GM23248 (cell line): ENCODE data around the gene PTCHD1. TPM values are rescaled to one million over a fixed set of nuclear protein-coding genes. Genes with fewer than 3 reads are reported as not detected.
A peak's percentile ranks its signal among the peaks of the same experiment; 100 is the strongest.

Experiments
- DNase-seq: peaks from one replicate; pipeline ENCODE4 v3.0.0-alpha.2; 2015
- H2AFZ ChIP-seq: fragments of 200-600 bp; sonication (generic); 2 replicates; pipeline ENCODE4 v1.6.1; 2016; ENCODE audit warnings: antibody characterized with exemption
- H3F3A ChIP-seq: fragments of 200-600 bp; sonication (generic); 2 replicates; pipeline ENCODE4 v1.6.1; 2016; ENCODE audit warnings: mild to moderate bottlenecking, antibody characterized with exemption, mixed run types; ENCODE audit not compliant: insufficient read depth
- H3K27ac ChIP-seq: fragments of 200-600 bp; sonication (generic); 2 replicates; pipeline ENCODE4 v1.5.1; 2016; ENCODE audit warnings: mild to moderate bottlenecking
- H3K27me3 ChIP-seq: fragments of 200-600 bp; sonication (generic); replicated peaks from 2 replicates; pipeline ENCODE4 v1.6.1; 2016; ENCODE audit warnings: mild to moderate bottlenecking; ENCODE audit not compliant: insufficient read depth
- H3K36me3 ChIP-seq: fragments of 200-600 bp; sonication (generic); 2 replicates; pipeline ENCODE4 v1.6.1; 2016; ENCODE audit warnings: low read depth, mild to moderate bottlenecking
- H3K4me1 ChIP-seq: fragments of 200-600 bp; sonication (generic); 2 replicates; pipeline ENCODE4 v1.6.1; 2016; ENCODE audit warnings: mild to moderate bottlenecking; ENCODE audit not compliant: insufficient read depth
- H3K4me2 ChIP-seq: fragments of 200-600 bp; sonication (generic); one replicate; pipeline ENCODE4 v1.6.1; 2016; ENCODE audit warnings: mild to moderate bottlenecking; ENCODE audit not compliant: unreplicated experiment
- H3K4me3 ChIP-seq: fragments of 200-600 bp; sonication (generic); 2 replicates; pipeline ENCODE4 v1.5.1; 2016; ENCODE audit warnings: mild to moderate bottlenecking
- H3K79me2 ChIP-seq: fragments of 200-600 bp; sonication (generic); 2 replicates; pipeline ENCODE4 v1.6.1; 2016; ENCODE audit warnings: mild to moderate bottlenecking; ENCODE audit not compliant: insufficient read depth
- H3K9ac ChIP-seq: fragments of 200-600 bp; sonication (generic); 2 replicates; pipeline ENCODE4 v1.6.1; 2016; ENCODE audit warnings: mild to moderate bottlenecking
- H3K9me2 ChIP-seq: fragments of 200-600 bp; sonication (generic); 2 replicates; pipeline ENCODE4 v1.6.1; 2016; ENCODE audit warnings: mixed run types, mild to moderate bottlenecking, moderate library complexity; ENCODE audit not compliant: insufficient read depth
- H3K9me3 ChIP-seq: fragments of 200-600 bp; sonication (generic); one replicate; pipeline ENCODE4 v1.6.1; 2017; ENCODE audit warnings: low read depth
- H4K20me1 ChIP-seq: fragments of 200-600 bp; sonication (generic); 2 replicates; pipeline ENCODE4 v1.6.0; 2016; ENCODE audit not compliant: insufficient read depth
- EZH2 ChIP-seq: fragments of 200-600 bp; sonication (generic); IDR thresholded peaks from 2 replicates; pipeline ENCODE4 v1.6.1; 2018; ENCODE audit warnings: antibody characterized with exemption, mild to moderate bottlenecking; ENCODE audit not compliant: insufficient read depth, poor library complexity, severe bottlenecking
- EZH2phosphoT487 ChIP-seq: fragments of 200-600 bp; sonication (generic); IDR thresholded peaks from 2 replicates; pipeline ENCODE4 v1.6.1; 2018; ENCODE audit warnings: antibody characterized with exemption, moderate library complexity, mild to moderate bottlenecking, low read depth; ENCODE audit not compliant: insufficient read depth
- WGBS, 2 experiments: methylation state at CpG; one replicate each; pipeline ENCODE4 v1.1.6; 2015 to 2017; ENCODE audit warnings: low lambda C conversion rate in 2 of 2, low coverage in 1 of 2; ENCODE audit errors: missing lambda C conversion rate in 2 of 2; 5-methylcytosine and 5-hydroxymethylcytosine counted together
- in situ Hi-C: fragments of 300-500 bp; cut with MboI; formaldehyde crosslinking; loops from 2 replicates; pipeline ENCODE4 v1.15.0; 2020
- polyA plus RNA-seq: library from polyadenylated mRNA; unstranded; fragments of >200 nt; fragmentation: Nextera tagmentation; extraction: Ambion mirVana; gene quantifications from 2 replicates; pipeline ENCODE4 v1.2.1, GENCODE V29; 2016
- total RNA-seq: library from RNA; depleted of rRNA; stranded (reverse); fragments of >200 nt; shearing (Covaris generic); gene quantifications from 2 replicates; pipeline ENCODE4 v1.2.3, GENCODE V29; 2014

PTCHD1 gene
- total and polyA plus RNA-seq, 2 experiments from 2014 or later = not detected

DNA sequence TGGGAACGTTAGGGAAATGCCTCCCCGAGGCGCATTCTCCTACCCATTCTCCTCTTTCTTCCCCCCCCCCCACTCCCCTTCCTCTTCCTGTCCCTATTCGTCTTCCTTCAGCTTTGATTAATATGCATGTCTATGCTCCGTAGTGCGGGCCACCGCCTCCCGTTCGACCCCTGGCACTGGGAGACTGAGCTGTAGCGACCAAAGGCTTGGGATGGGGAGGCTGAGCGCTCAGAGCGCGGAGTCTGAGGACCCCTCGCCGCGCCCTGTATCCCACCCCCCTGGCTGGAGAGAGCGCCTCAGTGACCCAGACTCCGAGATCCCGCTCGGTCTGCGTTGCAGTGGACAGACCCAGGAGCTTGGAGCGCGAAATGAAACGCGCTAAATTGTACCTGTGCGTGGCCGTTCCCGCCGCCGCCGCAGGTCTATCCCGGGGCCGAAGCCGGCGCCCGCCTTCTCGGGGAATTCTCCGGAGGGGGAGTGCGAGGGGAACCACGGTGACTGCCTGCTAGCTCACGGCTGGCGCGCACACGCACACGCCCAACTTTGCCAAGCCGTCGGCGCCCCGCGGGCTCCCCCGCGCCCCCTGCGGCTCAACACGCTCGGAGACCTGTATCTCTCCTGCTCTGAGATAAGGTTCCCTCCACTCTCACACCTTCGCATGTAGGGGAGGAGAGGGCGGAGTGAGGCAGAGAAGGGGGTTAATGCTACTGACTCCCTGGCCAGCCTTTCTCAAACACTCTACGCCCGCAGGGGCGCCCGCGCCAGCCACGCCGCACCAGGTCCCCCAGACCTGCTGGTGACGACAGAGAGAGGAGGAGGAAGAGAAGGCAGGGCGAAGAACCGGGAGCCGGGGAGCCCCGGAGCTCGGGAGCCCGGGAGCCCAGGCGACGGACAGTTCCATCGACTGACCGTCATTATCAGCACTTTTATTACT is 1.5 kb upstream of the PTCHD1 start:
- no peak overlapping the region for H3K4me2 ChIP-seq
- in situ Hi-C loops = no loop called here
- H3K27me3 ChIP-seq = peaks cover 13% of the 10 kb centered on the region; the same call in 1 of the 2 replicates
- H3F3A ChIP-seq = no peaks in the 10 kb centered on the region
- WGBS, 2 experiments = 1 to 2% methylated on average over 18 to 28 of the region's 75 CpGs
- H3K9me2 ChIP-seq = no peaks in the 10 kb centered on the region
- H3K4me1 ChIP-seq = no peaks in the 10 kb centered on the region
- no peaks in the 10 kb centered on the region for H3K36me3 ChIP-seq
- TF ChIP-seq EZH2 (no peak), EZH2phosphoT487 (no peak)
- H3K9me3 ChIP-seq = no peaks in the 10 kb centered on the region
- H4K20me1 ChIP-seq = no peaks in the 10 kb centered on the region
- H3K9ac ChIP-seq = no peak overlapping the region
- H3K27ac ChIP-seq = no peak overlapping the region
- no peaks in the 10 kb centered on the region for H3K79me2 ChIP-seq
- H3K4me3 ChIP-seq = no peak overlapping the region
- no peak for DNase-seq
- no peak overlapping the region for H2AFZ ChIP-seq

DNA sequence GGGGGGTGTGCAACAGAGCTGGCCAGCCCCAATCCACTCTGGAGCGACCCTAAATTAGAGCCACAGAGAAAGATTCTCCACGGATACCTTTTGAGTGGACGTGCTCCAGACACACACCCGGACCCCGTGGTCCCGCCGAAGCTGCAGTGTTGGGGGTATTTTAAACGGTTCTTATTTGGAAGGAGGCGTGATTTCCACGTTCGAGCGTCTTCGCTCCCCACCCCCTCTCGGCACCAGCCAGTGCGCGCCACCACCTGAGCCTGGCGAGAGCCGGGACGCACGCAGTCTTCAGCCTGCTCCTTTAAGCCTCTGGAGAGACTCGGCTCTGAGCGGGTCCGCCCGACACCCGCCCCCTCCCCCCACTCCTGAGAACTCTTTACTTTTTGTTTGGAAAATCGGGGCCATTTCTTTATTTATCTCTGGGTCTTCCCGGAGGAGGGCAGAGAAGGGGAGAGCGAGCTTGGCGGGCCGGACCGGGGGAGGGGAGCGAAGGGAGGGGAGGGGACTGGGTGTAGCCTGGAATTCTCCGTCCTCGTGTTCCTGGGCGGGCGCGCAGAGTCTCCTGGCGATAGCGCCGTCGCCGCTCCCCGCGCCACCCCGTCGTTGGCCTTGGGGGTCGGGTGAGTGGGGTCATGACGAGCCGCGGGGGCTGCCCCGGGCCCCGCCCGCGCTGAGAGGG is 668 bp upstream of the PTCHD1 start:
- in situ Hi-C loops = no loop called here
- 0 to 4% methylated on average over 2 to 29 of the region's 54 CpGs for WGBS, 2 experiments
- 0 out of 2 replicates have a peak, but pooled peaks have one; percentile 45 for TF ChIP-seq EZH2phosphoT487
- no peak for TF ChIP-seq EZH2
- no peak overlapping the region for H3K4me2 ChIP-seq
- no peak overlapping the region for H3K9ac ChIP-seq
- no peaks in the 10 kb centered on the region for H4K20me1 ChIP-seq
- no peaks in the 10 kb centered on the region for H3F3A ChIP-seq
- no peaks in the 10 kb centered on the region for H3K36me3 ChIP-seq
- no peak for DNase-seq
- no peaks in the 10 kb centered on the region for H3K9me2 ChIP-seq
- H2AFZ ChIP-seq = no peak overlapping the region
- H3K4me1 ChIP-seq = no peaks in the 10 kb centered on the region
- no peak overlapping the region for H3K27ac ChIP-seq
- peak overlapping the region; percentile 15; the same call in 1 of the 2 replicates for H3K4me3 ChIP-seq
- H3K79me2 ChIP-seq = no peaks in the 10 kb centered on the region
- no peaks in the 10 kb centered on the region for H3K9me3 ChIP-seq
- H3K27me3 ChIP-seq = peaks cover 13% of the 10 kb centered on the region; the same call in 1 of the 2 replicates

DNA sequence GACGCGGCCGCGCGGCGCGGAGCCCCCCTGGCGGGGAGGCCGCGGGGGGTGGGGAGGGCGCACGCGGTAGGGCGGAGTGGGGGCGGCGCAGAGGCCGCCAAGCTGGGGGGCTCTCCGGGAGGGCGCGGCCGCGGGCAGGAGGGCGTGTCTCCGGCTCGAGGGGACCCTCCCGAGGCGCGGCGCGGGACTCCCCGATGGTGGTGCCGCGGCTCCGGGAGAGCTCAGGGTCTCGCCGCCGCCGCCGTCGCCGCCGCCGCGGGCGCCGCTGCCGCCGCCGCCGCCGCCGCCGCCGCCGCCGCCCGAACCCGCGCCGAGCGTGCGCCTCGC is 165 bp upstream of the PTCHD1 start:
- no peak for DNase-seq
- no peak for TF ChIP-seq EZH2phosphoT487
- no peak for TF ChIP-seq EZH2
- Histone ChIP-seq H3K9me3 (no peaks in the 10 kb centered on the region), H3K36me3 (no peaks in the 10 kb centered on the region), H3K9ac (no peak overlapping the region), H3K27ac (no peak overlapping the region), H3K9me2 (no peaks in the 10 kb centered on the region), H4K20me1 (no peaks in the 10 kb centered on the region), H3K79me2 (no peaks in the 10 kb centered on the region), H3K4me2 (no peak overlapping the region), H3K27me3 (peaks cover 13% of the 10 kb centered on the region; the same call in 1 of the 2 replicates), H3F3A (no peaks in the 10 kb centered on the region), H2AFZ (no peak overlapping the region), H3K4me1 (no peaks in the 10 kb centered on the region), H3K4me3 (no peak overlapping the region)
- 0% methylated on average over 2 of the region's 63 CpGs; no CpG with 5 or more reads in 1 of the 2 experiments for WGBS, 2 experiments
- in situ Hi-C loops = no loop called here

DNA sequence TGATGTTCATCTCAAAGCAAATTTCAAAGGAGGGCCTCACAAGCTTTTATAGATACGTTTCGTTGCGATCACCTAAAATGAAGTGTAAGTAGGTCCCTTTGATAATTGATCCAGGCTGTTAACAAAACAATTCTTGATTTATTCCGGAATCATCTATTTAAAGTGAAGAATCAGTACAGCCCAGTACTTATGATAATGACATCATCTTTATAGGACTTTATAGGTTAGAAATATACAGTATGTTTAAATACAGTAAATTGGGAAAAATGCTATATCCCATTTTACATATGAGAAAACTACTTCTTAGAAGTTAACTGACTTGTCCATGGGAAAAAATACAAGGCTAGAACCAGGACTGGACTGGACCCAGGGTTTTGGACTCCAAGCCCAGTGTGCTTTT is 3.7 kb downstream of the PTCHD1 start:
- Histone ChIP-seq H3K27ac (no peak overlapping the region), H3K9me2 (no peaks in the 10 kb centered on the region), H3K9me3 (no peaks in the 10 kb centered on the region), H2AFZ (no peak overlapping the region), H4K20me1 (no peaks in the 10 kb centered on the region), H3K36me3 (no peaks in the 10 kb centered on the region), H3K9ac (no peak overlapping the region), H3K4me2 (no peak overlapping the region), H3K79me2 (no peaks in the 10 kb centered on the region), H3F3A (no peaks in the 10 kb centered on the region), H3K27me3 (peaks cover 12% of the 10 kb centered on the region; the same call in 1 of the 2 replicates), H3K4me3 (no peak overlapping the region), H3K4me1 (no peaks in the 10 kb centered on the region)
- in situ Hi-C loops = no loop called here
- 63% methylated on average over 4 of the region's 4 CpGs for WGBS, 2 experiments
- no peak for DNase-seq
- TF ChIP-seq EZH2phosphoT487 = no peak
- TF ChIP-seq EZH2 = no peak
